GM19324 (cell line): ENCODE data around the gene IKBKG.
"Not testable (repeated sequence)": the region's sequence is repeated elsewhere in the genome, so short reads cannot be mapped to it uniquely, and the experiment has no call there.

Source experiments
- ATAC-seq: cut with Tn5 transposase; IDR thresholded peaks from one replicate; pipeline ENCODE4 v1.9.1; 2021; ENCODE audit warnings: mild to moderate bottlenecking, moderate library complexity; ENCODE audit not compliant: unreplicated experiment, low FRiP score

The IKBKG gene

GRCh38 chrX:154525606-154526490 lies 21.6 kb upstream of the IKBKG start:
- ATAC-seq: no peak

DNA sequence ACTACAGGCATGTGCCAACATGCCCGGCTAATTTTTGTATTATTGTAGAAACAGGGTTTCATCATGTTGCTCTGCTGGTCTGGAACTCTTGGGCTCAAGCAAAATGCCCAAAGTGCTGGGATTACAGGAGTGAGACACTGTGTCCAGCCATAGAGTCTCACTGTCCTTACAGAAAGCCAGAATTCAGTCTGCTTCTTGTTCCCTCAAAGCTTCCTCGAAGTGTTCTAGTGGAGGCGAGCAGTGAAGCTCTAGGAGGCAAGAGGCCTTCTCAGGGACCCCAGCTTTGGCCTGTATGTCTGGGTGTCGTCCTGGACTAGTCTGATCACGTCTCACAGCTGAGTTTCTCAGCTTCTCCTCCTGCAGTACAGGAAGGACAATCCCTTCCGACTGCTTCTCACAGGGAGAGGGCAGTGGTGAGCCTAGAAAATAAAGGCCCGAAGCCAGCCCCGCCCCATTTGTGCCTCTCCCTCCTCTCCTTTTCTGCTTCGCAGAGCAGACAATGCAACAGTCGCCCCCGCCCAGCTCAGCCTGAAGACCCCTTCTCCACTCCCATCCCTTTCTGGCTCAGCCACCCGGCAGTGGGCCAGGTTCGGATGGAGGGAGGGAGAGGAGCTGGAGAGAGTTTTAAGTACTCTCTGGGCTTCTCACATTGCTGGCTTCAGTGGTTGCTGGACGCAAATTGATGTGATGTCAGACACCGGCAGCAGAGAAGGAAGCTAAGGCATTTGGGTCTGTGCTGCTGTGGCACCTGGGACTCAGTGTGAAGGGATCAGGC lies 20.3 kb upstream of the IKBKG start:
- ATAC-seq: no peak

- no peak for ATAC-seq
Observed at GRCh38 chrX:154529206-154529612, 18.2 kb upstream of the IKBKG start.

- ATAC-seq: no peak
Observed at GRCh38 chrX:154530286-154530685, 17.1 kb upstream of the IKBKG start.

GRCh38 chrX:154531626-154532025 lies 15.8 kb upstream of the IKBKG start:
- ATAC-seq: no peak

DNA sequence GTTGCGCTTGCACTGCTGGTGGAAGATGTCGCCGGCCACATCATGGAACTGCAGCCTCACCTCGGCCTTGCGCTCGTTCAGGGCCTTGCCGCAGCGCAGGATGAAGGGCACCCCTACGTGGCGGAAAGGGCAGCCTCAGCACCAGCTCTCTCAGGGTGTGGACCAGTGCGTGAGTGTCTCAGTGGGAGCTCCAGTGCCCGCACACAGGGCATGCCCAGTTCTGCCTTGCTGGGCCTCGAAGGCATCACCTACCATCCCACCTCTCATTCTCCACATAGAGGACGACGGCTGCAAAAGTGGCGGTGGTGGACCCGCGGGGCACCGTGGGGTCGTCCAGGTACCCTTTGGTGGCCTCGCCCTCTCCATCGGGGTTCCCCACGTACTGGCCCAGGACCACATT lies 14.7 kb upstream of the IKBKG start:
- ATAC-seq: no peak

- ATAC-seq: peak; percentile 88
Observed at GRCh38 chrX:154534526-154535322, 12.7 kb upstream of the IKBKG start.

- no peak for ATAC-seq
Observed at GRCh38 chrX:154535892-154536291, 11.5 kb upstream of the IKBKG start.

GRCh38 chrX:154539077-154539476 lies 8.3 kb upstream of the IKBKG start:
- ATAC-seq: no peak

- not testable (repeated sequence) for ATAC-seq
Observed at GRCh38 chrX:154540365-154540764, 7.1 kb upstream of the IKBKG start.

GRCh38 chrX:154540897-154541535 lies 6.4 kb upstream of the IKBKG start:
- ATAC-seq: no peak

- ATAC-seq: no peak
Observed at GRCh38 chrX:154541589-154541895, 5.9 kb upstream of the IKBKG start.

DNA sequence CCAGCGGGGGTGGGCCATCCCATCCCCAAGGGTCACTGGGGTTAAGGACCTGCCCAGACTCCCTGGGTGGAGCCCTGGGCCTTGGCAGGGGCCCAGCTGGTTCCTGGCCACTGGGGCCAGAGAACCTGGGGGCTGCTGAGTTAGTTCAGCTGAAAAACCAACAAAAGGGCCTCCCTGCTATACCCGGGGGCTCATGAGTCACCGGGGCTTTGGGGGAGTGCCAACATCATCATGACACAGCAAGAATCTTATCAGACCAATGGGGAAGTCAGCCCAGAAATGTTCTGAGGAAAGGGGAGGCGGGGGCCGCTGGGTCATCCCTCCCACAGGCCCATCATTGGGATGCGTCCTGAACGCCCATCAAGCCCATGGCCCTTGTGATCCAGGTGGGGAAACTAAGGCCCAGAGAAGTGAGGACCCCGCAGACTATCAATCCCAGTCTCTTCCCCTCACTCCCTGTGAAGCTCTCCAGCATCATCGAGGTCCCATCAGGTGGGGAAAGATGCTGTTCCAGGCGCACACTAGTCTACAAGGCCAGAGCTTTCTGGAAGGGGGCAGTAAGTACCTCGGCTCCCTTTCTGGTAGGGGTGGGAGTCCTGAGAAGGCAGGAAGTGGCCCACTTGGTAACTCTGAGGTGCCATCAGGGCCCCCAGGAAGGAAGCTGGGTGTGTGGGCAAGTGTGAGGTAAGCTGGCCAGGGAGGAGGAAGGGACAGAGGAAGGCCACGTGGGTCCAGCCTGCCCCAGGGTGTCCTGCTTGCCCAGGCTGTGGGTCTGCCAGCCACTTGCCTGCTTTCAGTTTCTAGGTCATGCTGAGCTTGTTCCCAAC lies 5.3 kb upstream of the IKBKG start:
- no peak for ATAC-seq

DNA sequence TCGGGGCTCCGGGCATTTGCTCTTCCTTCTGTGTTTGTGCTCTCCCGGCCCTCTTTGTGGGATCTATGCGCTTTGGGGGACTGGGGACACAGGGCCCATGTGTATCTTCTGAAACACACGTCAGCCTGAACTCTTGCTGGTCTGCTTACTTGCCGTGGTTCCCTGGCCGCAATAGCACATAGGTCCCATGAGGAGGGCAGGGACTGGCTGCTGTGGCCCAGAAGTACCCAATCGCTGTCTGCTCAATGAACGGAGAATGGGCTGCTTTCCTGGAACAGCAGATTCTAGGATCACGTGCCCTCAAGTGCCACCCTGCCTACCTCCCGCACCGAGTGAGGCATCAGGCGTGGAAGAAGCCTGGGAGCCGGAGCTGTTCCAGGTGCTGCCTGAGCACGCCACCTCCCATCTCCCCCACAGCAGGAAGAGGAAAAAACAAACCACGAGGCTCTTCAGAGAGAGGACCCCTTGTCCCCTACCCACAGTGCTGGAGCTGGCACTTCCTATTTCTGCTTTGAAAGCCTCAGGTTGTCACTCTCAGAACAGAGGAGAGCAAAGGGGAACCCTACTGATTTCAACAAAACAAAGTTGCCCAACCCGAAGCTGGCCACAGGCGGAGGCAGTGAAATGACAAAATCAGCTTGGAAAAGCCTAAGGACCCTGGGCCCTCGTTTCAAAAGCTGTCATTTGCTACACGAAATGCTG lies 4.5 kb upstream of the IKBKG start:
- no peak for ATAC-seq

DNA sequence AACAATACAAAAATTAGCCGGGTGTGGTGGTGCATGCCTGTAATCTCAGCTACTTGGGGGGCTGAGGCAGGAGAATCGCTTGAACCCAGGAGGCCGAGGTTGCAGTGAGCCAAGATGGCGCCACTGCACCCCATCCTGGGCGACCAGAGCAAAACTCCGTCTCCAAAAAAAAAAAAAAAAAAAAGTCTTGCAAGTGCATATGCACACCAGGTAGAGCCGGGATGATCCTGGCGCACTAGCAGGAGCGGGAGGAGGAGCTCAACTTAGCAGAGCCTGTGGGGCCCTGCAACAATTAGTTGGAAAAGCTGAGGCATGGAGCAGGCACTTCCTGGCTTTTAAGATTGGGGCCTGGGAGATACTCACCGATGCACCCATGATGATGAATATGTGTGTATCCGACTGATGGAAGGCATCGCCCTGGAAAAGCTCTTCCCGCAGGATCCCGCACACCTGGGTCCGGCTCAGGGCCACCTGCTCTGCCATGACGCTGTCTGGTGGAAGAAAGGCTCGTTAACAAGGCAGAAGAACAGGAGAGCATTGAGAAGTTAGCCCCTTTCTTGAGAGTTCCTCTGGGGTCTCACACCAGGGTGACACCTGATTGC lies 1.6 kb upstream of the IKBKG start:
- no peak for ATAC-seq

- peak; percentile 66 for ATAC-seq
Observed at GRCh38 chrX:154546354-154547244, 821 bp upstream of the IKBKG start, which contains the start of gene G6PD. G6PD (minus strand) TSS chrX:154546846; CDS start chrX:154546155, 691 bp downstream.

DNA sequence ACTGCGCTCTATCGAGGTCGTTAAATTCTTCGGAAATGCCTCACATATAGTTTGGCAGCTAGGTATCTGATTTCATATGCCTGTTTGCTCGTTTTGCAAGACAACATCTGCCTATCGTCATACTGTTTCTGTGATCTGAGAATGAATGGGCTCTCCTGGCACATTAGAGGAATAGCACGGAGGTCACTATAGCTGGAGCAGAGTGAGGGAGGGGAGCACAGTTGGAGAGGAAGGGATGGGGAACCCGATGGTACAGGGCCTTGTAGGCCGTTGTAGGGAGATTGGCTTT lies 552 bp downstream of the IKBKG start:
- no peak for ATAC-seq

GRCh38 chrX:154549766-154550165 lies 2.3 kb downstream of the IKBKG start:
- no peak for ATAC-seq
